ENCODE measurements around the gene ASB5.
"Not testable (repeated sequence)": the region's sequence is repeated elsewhere in the genome, so short reads cannot be mapped to it uniquely, and the experiment has no call there.

ASB5 gene

GRCh38 chr4:176217510-176217909 is 51.5 kb downstream of the ASB5 start:
- TF ChIP-seq, protein P1, sequence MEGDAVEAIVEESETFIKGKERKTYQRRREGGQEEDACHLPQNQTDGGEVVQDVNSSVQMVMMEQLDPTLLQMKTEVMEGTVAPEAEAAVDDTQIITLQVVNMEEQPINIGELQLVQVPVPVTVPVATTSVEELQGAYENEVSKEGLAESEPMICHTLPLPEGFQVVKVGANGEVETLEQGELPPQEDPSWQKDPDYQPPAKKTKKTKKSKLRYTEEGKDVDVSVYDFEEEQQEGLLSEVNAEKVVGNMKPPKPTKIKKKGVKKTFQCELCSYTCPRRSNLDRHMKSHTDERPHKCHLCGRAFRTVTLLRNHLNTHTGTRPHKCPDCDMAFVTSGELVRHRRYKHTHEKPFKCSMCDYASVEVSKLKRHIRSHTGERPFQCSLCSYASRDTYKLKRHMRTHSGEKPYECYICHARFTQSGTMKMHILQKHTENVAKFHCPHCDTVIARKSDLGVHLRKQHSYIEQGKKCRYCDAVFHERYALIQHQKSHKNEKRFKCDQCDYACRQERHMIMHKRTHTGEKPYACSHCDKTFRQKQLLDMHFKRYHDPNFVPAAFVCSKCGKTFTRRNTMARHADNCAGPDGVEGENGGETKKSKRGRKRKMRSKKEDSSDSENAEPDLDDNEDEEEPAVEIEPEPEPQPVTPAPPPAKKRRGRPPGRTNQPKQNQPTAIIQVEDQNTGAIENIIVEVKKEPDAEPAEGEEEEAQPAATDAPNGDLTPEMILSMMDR (IDR thresholded peaks at IDR 0.05; ENCODE audit: borderline replicate concordance, control extremely low read depth, extremely low read depth, insufficient read depth, missing control alignments) = no peak
- no peak for DNase-seq (ENCODE audit: low spot score)
- in situ Hi-C loops (cut with MboI; ENCODE audit: low sequenced_read_pairs, unreplicated experiment) = no loop called here

DNA sequence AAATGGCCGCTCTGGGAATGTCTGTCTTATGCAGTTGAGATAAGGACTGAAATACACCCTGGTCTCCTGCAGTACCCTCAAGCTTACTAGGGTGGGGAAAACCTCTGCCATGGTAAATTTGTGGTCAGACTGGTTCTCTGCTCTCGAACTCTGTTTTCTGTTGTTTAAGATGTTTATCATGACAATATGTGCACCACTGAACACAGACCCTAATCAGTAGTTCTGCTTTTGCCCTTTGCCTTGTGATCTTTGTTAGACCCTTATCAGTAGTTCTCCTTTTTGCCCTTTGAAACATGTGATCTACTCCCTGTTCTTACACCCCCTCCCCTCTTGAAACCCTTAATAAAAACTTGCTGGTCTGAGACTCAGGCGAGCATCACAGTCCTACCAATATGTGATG is 56.7 kb downstream of the ASB5 start:
- DNase-seq (ENCODE audit: low spot score); in situ Hi-C loops (cut with MboI; ENCODE audit: low sequenced_read_pairs, unreplicated experiment): not testable (repeated sequence)

GRCh38 chr4:176210579-176211296 is 58.3 kb downstream of the ASB5 start:
- DNase-seq (ENCODE audit: low spot score) = no peak
- TF ChIP-seq, protein P1 (IDR thresholded peaks at IDR 0.05; ENCODE audit: borderline replicate concordance, control extremely low read depth, extremely low read depth, insufficient read depth, missing control alignments) = no peak
- in situ Hi-C loops (cut with MboI; ENCODE audit: low sequenced_read_pairs, unreplicated experiment) = no loop called here

- TF ChIP-seq, protein P1 (IDR thresholded peaks at IDR 0.05; ENCODE audit: borderline replicate concordance, control extremely low read depth, extremely low read depth, insufficient read depth, missing control alignments) = no peak
- in situ Hi-C loops (cut with MboI; ENCODE audit: low sequenced_read_pairs, unreplicated experiment) = no loop called here
- no peak for DNase-seq (ENCODE audit: low spot score)
Measured at GRCh38 chr4:176210101-176210500, 58.9 kb downstream of the ASB5 start.

- DNase-seq (ENCODE audit: low spot score) = no peak
- TF ChIP-seq, protein P1 (IDR thresholded peaks at IDR 0.05; ENCODE audit: borderline replicate concordance, control extremely low read depth, extremely low read depth, insufficient read depth, missing control alignments) = no peak
- in situ Hi-C loops (cut with MboI; ENCODE audit: low sequenced_read_pairs, unreplicated experiment) = no loop called here
Measured at GRCh38 chr4:176209535-176209934, 59.5 kb downstream of the ASB5 start.

DNA sequence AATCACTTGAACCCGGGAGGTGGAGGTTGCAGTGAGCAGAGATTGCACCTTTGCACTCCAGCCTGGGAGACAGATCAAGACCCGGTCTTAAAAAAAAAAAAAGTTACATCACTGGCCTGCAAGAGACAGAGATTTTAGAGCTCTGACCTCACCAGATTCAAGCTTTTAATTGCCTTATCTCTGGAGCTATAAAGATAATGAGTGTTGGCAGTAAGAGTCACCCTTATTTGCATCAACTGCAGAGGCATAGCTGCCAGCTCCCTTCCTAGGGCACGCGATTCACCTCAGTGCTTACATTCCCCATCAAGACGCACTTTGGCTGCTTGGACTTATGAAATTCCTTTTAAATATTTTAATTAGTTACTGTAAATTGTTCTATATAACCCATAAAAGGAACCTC is 61.2 kb downstream of the ASB5 start:
- in situ Hi-C loops (cut with MboI; ENCODE audit: low sequenced_read_pairs, unreplicated experiment) = no loop called here
- TF ChIP-seq, protein P1 (IDR thresholded peaks at IDR 0.05; ENCODE audit: borderline replicate concordance, control extremely low read depth, extremely low read depth, insufficient read depth, missing control alignments) = no peak

DNA sequence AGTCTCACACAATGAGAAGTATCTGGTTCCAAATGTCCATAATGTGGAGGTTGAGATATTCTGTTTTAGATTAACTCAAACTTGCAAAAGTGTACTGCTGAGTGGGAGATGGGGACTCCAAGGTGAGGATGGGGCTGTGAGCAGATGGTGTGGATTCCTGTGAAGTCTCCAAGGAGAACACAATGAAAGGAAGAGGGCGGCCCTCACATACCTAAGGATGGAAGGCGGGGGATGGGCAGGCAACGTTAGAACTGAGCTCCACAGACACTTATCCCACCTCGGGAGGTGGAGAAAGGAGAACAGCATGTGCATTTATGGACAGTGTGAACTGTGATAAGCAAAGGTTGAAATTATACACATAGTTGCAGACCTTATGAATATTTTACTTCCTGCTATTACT is 63.7 kb downstream of the ASB5 start:
- in situ Hi-C loops (cut with MboI; ENCODE audit: low sequenced_read_pairs, unreplicated experiment) = no loop called here
- TF ChIP-seq, protein P1 (IDR thresholded peaks at IDR 0.05; ENCODE audit: borderline replicate concordance, control extremely low read depth, extremely low read depth, insufficient read depth, missing control alignments) = no peak
- no peak for DNase-seq (ENCODE audit: low spot score)

More for the DNA sequence above, 61.2 kb downstream of the ASB5 start:
- DNase-seq (ENCODE audit: low spot score) = no peak

Data from GM13976 (cell line).